Subcutaneous abdominal adipose tissue (tissue), 5 donors: ENCODE measurements around the gene METAP1D.
A peak's percentile ranks its signal among the peaks of the same experiment; 100 is the strongest.

Experiments
- H3K27ac ChIP-seq: one replicate; pipeline ENCODE4 v1.7.0; 2013; ENCODE audit warnings: low read depth, mild to moderate bottlenecking, inconsistent platforms, low read length, moderate library complexity
- H3K27me3 ChIP-seq, 5 donors: one replicate each; pipeline ENCODE4 v1.7.0; 2013; ENCODE audit warnings: low read length in 5 of 5, inconsistent platforms in 1 of 5; ENCODE audit not compliant: control insufficient read depth in 5 of 5, insufficient read depth in 4 of 5
- H3K36me3 ChIP-seq, 5 donors: one replicate each; pipeline ENCODE4 v1.7.0; 2013; ENCODE audit warnings: low read length in 5 of 5; ENCODE audit not compliant: control insufficient read depth in 5 of 5, insufficient read depth in 5 of 5
- H3K4me1 ChIP-seq, 5 donors: one replicate each; pipeline ENCODE4 v1.7.0; 2013; ENCODE audit warnings: low read length in 5 of 5, mild to moderate bottlenecking in 3 of 5, moderate library complexity in 1 of 5; ENCODE audit not compliant: control insufficient read depth in 5 of 5, insufficient read depth in 5 of 5
- H3K4me3 ChIP-seq, 5 donors: one replicate each; pipeline ENCODE4 v1.7.0; 2013; ENCODE audit warnings: low read length in 5 of 5, low read depth in 1 of 5
- H3K9ac ChIP-seq, 5 donors: one replicate each; pipeline ENCODE4 v1.7.0; 2013; ENCODE audit warnings: low read length in 5 of 5, mild to moderate bottlenecking in 4 of 5, moderate library complexity in 3 of 5
- H3K9me3 ChIP-seq, 5 donors: one replicate each; pipeline ENCODE4 v1.7.0; 2013; ENCODE audit warnings: low read length in 5 of 5; ENCODE audit not compliant: control insufficient read depth in 5 of 5
- donor health status: healthy.
- donor health status: healthy.
- donor health status: healthy.
- donor health status: healthy.
- donor health status: healthy.

METAP1D gene

DNA sequence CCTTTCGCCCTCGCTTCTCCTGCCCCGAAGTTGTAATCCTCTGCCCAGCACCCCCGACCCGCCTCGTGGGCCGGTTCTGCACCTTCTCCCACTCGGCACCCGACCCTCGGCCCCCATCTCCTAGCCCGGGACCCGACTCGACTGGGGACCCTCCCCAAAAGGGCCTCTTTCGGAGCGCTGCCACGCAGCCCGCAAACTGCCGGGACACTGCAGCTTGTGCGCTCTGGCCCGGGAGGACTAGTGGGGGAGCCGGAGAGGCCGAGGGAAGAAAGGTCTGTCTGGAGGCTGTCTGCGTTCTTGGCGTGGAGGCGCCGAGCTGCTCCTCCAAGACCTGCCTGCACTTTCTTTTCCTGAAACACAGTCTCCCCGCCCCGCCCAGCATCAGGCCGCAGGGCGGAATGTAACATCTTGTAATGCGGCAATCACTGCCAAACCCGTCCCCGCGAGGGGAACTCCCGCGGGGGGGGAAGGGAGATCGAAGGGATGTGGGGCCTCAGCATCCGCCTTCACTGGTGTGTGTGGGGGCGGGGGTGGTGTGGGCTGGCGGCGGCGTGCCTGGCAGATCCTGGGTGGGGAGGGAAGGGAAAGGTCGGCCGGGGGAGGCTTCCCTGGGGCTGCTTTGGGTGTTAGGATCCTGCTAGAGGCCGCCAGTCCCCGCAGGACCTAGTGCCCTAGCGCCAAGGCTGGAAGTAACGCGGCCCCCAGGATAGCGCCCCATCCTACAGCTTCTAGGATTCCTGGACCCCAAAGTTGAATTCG is 95.6 kb downstream of the METAP1D start:
- H3K27me3 ChIP-seq, result peaks cover 73 to 95% (median 90%) of the 10 kb centered on the region in 5 donors
- no peak overlapping the region for H3K27ac ChIP-seq
- peak overlapping the region in 4 of 5 donors; percentile 32 to 67 (median 54) for H3K4me3 ChIP-seq
- H3K9ac ChIP-seq, result no peak overlapping the region
- peaks cover 0 to 46% (median 44%) of the 10 kb centered on the region in 5 donors for H3K4me1 ChIP-seq
- peaks cover 0 to 5% (median 0%) of the 10 kb centered on the region in 5 donors for H3K9me3 ChIP-seq
- no peaks in the 10 kb centered on the region for H3K36me3 ChIP-seq

DNA sequence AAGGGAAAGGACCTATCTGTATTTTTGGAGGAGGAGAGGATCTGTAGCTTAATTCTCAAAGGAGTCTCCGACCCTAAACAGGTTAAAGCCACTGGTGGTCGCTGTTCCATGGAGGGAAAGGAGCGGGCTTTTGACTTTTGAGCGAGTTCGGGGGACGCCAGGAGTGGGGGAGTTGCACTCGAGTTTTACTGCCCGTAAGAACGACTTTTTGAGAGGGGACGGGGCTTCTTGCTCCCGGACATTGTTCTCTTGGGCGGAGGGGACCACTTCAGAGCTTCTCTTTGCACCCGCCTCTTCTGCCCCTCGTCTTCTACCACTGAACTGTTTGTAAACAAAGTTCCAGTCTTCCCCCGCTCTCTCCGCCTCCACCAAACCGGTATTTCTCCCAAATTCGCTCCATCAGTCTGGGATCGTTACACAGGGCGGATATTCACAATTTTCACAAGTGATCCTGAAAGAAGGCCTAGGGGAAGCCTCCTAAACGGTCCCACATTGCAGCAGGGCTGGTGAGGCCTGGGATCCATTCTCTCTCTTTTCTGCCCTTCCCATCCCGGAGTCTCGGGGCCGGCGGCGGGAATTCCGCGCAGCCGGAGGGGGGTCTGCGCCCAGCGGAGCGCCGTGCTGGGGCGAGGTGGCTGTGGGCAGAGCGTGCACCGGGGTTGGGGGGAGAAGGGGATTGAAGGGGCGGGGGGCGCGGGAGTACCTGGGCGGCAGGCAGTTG is 96.3 kb downstream of the METAP1D start:
- Histone ChIP-seq H3K4me1 (peaks cover 0 to 53% (median 50%) of the 10 kb centered on the region in 5 donors), H3K4me3 (peak overlapping the region in 1 of 5 donors; percentile 52), H3K9me3 (peaks cover 0 to 4% (median 0%) of the 10 kb centered on the region in 5 donors), H3K27me3 (peaks cover 74 to 96% (median 92%) of the 10 kb centered on the region in 5 donors), H3K9ac (no peak overlapping the region), H3K27ac (no peak overlapping the region), H3K36me3 (no peaks in the 10 kb centered on the region)

DNA sequence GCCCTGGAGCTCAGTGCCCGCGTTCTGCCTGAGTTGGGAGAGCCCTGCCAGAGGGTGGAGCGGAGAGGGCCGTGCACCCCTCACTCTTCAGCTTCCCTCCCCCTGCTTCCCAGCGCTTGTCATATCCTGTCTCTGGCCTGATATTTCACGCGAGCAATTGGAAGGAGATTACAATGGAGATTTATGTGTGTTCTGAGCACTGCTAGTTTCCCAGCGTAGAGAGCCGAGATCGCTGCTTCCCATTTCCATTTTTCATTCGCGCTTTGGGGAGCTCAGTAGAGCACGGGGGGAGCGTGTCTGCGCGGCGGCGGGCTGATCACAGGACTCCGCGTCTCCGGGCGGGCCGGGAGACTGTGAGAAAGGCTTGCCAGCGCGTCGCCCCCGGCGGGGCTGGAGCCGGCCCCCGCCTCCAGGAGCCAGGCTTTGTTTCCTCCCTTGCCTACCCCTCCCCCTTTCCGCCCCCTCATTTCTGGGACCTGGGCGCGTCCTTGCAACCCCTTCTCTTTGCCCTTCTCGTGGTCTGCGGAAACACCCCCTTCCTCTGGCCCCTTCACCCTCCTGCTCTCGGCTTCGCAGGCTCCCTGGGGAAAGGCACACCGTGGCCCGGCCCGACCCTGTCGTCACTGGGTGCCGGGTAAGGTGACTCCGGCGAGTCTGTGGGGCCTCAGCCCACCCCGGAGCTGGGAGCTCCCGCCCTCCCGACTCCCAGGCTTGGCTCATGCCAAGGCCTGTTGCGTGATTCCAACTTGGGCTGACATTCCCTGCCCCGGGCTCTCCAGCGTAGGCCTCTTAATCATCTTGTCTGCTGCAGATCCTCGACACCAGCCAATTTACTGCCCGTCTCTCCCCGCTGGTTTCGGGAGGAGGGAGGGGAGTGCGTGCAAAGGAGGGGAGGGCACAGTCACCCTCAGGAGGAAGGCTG is 97.1 kb downstream of the METAP1D start:
- Histone ChIP-seq H3K4me1 (peaks cover 0 to 61% (median 58%) of the 10 kb centered on the region in 5 donors), H3K4me3 (peak overlapping the region; percentile 32 to 52 (median 40)), H3K27me3 (peaks cover 77 to 96% (median 91%) of the 10 kb centered on the region in 5 donors)

DNA sequence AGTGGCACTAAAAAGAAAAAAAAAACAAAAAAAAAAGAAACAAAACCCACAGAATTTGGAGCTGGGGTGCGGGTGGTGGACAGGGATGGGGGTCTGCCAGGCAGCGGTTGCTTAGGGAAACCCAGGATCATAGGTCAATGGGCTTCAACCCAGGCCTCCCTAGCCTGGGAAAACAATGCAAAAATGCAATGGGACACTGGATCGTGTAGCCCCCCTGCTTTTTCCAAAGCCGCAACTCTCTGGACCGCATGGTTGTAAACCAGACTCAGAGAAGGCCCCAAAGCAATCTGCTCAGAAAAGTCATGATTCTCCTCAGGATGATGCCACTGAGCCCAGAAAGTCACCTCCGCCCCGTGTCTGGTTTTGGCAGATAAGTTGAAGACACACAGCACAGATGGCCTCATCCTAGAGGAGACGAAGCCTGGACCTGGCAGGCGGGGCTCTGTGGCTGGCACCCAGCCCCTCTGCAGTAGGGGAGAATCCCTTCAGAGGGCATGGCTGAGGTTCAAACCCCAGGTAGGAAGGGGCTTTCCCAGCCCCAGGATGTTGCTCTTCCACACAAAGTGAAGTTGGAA is 97.9 kb downstream of the METAP1D start:
- H3K27ac ChIP-seq, result no peak overlapping the region
- peaks cover 0 to 68% (median 65%) of the 10 kb centered on the region in 5 donors for H3K4me1 ChIP-seq
- H3K9ac ChIP-seq, result no peak overlapping the region
- H3K9me3 ChIP-seq, result peaks cover 0 to 2% (median 0%) of the 10 kb centered on the region in 5 donors
- peaks cover 76 to 95% (median 87%) of the 10 kb centered on the region in 5 donors for H3K27me3 ChIP-seq
- no peaks in the 10 kb centered on the region for H3K36me3 ChIP-seq
- peak overlapping the region in 1 of 5 donors; percentile 52 for H3K4me3 ChIP-seq

More for the DNA sequence above, 97.1 kb downstream of the METAP1D start:
- H3K9ac ChIP-seq, result no peak overlapping the region
- peaks cover 0 to 2% (median 0%) of the 10 kb centered on the region in 5 donors for H3K9me3 ChIP-seq
- no peak overlapping the region for H3K27ac ChIP-seq
- no peaks in the 10 kb centered on the region for H3K36me3 ChIP-seq

DNA sequence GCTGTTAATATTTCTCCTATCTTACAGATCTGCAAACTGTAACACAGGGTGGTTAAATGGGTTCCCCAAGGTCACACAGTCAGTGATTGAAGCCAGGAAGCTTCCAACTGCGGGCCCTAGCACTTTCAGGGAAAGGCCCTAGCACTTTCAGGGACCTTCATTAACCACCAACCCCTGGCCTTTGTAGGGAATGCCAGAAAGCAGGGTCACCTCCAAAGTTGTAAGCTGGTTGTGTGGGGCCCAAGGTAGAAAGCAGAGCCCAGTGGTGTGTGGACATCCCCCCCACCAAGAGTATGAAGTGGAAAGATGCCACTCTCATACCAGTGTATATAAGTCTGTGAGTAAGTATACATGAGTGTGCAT is 98.5 kb downstream of the METAP1D start:
- no peak overlapping the region for H3K27ac ChIP-seq
- H3K36me3 ChIP-seq, result no peaks in the 10 kb centered on the region
- peaks cover 3 to 74% (median 70%) of the 10 kb centered on the region in 5 donors for H3K4me1 ChIP-seq
- no peak overlapping the region for H3K4me3 ChIP-seq
- peaks cover 75 to 95% (median 84%) of the 10 kb centered on the region in 5 donors for H3K27me3 ChIP-seq
- H3K9ac ChIP-seq, result no peak overlapping the region
- H3K9me3 ChIP-seq, result peaks cover 0 to 2% (median 0%) of the 10 kb centered on the region in 5 donors

DNA sequence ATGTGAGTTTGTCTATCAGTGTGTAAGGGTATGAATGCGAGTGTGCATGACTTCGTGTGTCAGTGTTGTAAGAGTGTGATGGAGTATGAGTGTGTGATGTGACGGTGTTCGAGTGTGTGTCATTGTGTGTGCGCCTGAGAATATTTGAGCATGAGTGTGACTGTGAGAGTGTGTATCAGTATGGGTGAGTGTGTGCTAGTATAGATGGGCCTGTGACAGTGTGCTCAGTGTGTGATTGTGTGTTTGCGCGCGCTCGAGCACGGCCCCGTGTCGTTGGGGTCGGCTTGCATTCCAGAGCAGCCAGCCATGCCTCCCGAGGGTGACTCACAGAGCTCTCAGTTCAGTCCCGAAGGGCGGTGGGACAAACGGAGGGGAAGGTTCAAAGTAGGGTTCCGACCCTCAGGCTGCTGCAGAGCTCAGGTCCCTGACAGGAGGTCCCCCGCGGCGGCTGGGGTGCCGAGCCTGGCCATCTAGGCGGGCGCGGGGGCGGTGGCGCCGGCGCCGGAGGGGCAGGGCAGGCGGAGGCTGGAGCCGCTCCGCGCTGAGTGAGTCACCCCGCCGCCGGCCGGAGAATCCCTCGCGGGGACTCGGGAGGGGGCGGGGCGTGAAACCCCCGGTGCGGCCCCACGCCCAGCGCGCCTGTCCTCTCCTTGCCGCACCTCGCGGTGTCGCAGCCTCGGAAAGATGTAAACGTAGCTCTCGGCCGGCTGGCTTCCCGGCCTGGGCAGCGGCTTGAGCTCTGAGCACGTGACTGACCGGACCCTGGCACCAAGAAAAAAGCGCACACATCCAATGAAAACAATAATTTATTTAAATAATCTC is 99.1 kb downstream of the METAP1D start:
- Histone ChIP-seq H3K27me3 (peaks cover 74 to 95% (median 81%) of the 10 kb centered on the region in 5 donors), H3K4me3 (peak overlapping the region in 4 of 5 donors; percentile 17 to 57 (median 30)), H3K9me3 (peaks cover 0 to 2% (median 0%) of the 10 kb centered on the region in 5 donors), H3K36me3 (no peaks in the 10 kb centered on the region), H3K9ac (no peak overlapping the region), H3K27ac (no peak overlapping the region), H3K4me1 (peaks cover 3 to 78% (median 72%) of the 10 kb centered on the region in 5 donors)

DNA sequence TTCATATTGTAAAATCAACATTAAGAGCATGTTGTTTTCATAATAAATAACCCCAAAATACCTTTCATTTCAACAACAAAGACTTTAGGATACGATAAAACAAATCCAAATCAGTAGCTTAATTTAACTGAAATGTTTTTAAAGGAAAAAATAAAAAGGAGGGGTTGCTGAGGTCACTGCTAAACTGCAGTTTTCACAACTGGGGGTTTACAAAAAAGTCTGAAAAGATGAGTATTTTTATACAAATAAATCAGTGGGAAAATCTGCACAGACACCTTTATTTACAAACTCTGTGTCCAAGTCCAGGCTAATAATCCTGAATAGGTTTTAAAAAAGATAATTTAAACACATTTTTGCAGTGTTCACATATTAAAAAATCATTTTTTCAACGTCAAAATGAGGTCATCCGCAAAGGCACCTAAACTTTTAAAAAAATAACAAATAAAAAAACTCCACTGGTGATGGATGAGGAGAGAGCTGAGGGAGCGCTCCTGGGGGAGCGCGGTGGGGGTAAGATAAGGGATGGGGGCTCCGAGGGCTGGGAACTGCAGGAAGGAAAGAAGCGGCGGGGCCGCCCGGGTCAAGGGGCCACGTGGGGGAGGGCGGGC is 99.8 kb downstream of the METAP1D start:
- peak overlapping the region in 2 of 5 donors; percentile 40 to 57 for H3K4me3 ChIP-seq
- H3K4me1 ChIP-seq, result peaks cover 3 to 77% (median 71%) of the 10 kb centered on the region in 5 donors
- peaks cover 77 to 96% (median 82%) of the 10 kb centered on the region in 5 donors for H3K27me3 ChIP-seq

DNA sequence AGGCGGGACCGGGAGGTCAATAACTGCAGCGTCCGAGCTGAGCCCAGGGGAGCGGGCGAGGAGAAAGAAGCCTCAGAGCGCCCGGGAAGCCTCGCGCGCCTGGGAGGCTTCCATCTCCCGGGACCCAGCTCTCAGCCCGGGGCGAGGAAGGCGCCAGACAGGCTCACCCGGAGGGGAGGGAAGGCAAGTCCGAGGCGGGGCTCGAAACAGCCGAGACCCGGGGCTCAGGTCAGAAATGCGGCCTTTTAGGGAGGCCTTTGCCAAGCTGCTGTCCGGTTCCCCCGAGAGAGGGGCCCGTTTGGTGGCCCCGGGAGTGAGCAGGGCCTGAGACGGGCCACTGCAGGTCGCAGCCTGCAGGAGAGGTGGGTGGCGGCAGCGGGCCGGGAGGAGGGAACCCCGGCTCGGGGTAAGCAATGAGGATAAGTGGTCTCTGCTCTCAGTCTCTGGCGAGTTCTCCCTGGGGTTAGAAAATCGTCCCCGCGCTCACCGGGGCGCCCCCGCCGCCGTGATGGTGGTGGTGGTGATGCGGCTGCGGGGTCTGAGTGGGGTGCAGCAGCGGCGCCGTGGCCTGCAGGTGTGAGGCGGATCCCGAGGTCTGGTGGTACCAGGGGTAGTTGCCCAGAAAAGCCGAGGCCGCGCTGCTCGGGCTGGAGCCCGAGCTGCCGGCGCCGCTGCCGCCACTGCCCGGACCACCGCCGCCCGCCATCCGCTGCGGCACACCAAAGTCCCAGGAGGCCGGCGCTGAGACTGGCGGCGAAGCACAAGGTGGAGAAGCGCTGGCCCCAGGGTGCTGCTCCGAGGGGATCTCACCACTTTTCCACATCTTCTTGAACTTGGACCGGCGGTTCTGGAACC is 100.6 kb downstream of the METAP1D start:
- Histone ChIP-seq H3K4me1 (peaks cover 3 to 70% (median 64%) of the 10 kb centered on the region in 5 donors), H3K4me3 (no peak overlapping the region), H3K36me3 (no peaks in the 10 kb centered on the region), H3K27me3 (peaks cover 73 to 94% (median 78%) of the 10 kb centered on the region in 5 donors), H3K27ac (no peak overlapping the region), H3K9ac (no peak overlapping the region), H3K9me3 (peaks cover 0 to 2% (median 0%) of the 10 kb centered on the region in 5 donors)

More for the DNA sequence above, 99.8 kb downstream of the METAP1D start:
- H3K9ac ChIP-seq, result no peak overlapping the region
- H3K36me3 ChIP-seq, result no peaks in the 10 kb centered on the region
- H3K27ac ChIP-seq, result no peak overlapping the region
- H3K9me3 ChIP-seq, result peaks cover 0 to 2% (median 0%) of the 10 kb centered on the region in 5 donors
